Muscle layer of duodenum (tissue), 2 donors: Measurements from ENCODE around the gene KCNN3.

ENCODE experiments used
- H3K27ac ChIP-seq: one replicate; pipeline ENCODE4 v1.7.0; 2013; ENCODE audit warnings: mild to moderate bottlenecking, low read length
- H3K27me3 ChIP-seq: one replicate; pipeline ENCODE4 v1.7.0; 2013; ENCODE audit warnings: low read depth, mild to moderate bottlenecking, control low read depth, low read length
- H3K36me3 ChIP-seq, 2 donors: one replicate each; pipeline ENCODE4 v1.7.0; 2013; ENCODE audit warnings: low read length in 2 of 2, control low read depth in 1 of 2, mild to moderate bottlenecking in 1 of 2; ENCODE audit not compliant: insufficient read depth in 2 of 2, control insufficient read depth in 1 of 2
- H3K4me1 ChIP-seq, 2 donors: one replicate each; pipeline ENCODE4 v1.7.0; 2013; ENCODE audit warnings: low read length in 2 of 2, mild to moderate bottlenecking in 2 of 2, control low read depth in 1 of 2, moderate library complexity in 1 of 2; ENCODE audit not compliant: insufficient read depth in 2 of 2, control insufficient read depth in 1 of 2
- H3K4me3 ChIP-seq, 2 donors: one replicate each; pipeline ENCODE4 v1.7.0; 2013; ENCODE audit warnings: low read length in 2 of 2, low read depth in 1 of 2, mild to moderate bottlenecking in 1 of 2
- H3K9me3 ChIP-seq, 2 donors: one replicate each; pipeline ENCODE4 v1.7.0; 2013; ENCODE audit warnings: low read length in 2 of 2, control low read depth in 1 of 2, mild to moderate bottlenecking in 1 of 2; ENCODE audit not compliant: control insufficient read depth in 1 of 2
- donor health status: healthy.

The KCNN3 gene

GRCh38 chr1:154726443-154726842 is 143.6 kb downstream of the KCNN3 start:
- no peaks in the 10 kb centered on the region for H3K27me3 ChIP-seq
- peaks cover 0 to 4% of the 10 kb centered on the region in 2 donors for H3K36me3 ChIP-seq
- no peak overlapping the region for H3K4me3 ChIP-seq
- H3K4me1 ChIP-seq: peaks cover 25 to 80% of the 10 kb centered on the region in 2 donors
- no peak overlapping the region for H3K27ac ChIP-seq
- H3K9me3 ChIP-seq: no peaks in the 10 kb centered on the region

GRCh38 chr1:154725865-154726264 is 144.2 kb downstream of the KCNN3 start:
- peaks cover 0 to 4% of the 10 kb centered on the region in 2 donors for H3K36me3 ChIP-seq
- peaks cover 24 to 74% of the 10 kb centered on the region in 2 donors for H3K4me1 ChIP-seq
- H3K27ac ChIP-seq: no peak overlapping the region
- no peaks in the 10 kb centered on the region for H3K27me3 ChIP-seq
- H3K9me3 ChIP-seq: no peaks in the 10 kb centered on the region
- H3K4me3 ChIP-seq: no peak overlapping the region

- Histone ChIP-seq H3K27ac (no peak overlapping the region), H3K9me3 (no peaks in the 10 kb centered on the region)
These were observed 149.5 kb downstream of the KCNN3 start for GRCh38 chr1:154720328-154721297.

GRCh38 chr1:154719586-154720327 is 150.3 kb downstream of the KCNN3 start:
- H3K27ac ChIP-seq: no peak overlapping the region
- H3K27me3 ChIP-seq: no peaks in the 10 kb centered on the region

More at GRCh38 chr1:154720328-154721297, 149.5 kb downstream of the KCNN3 start:
- no peaks in the 10 kb centered on the region for H3K27me3 ChIP-seq
- peaks cover 7 to 53% of the 10 kb centered on the region in 2 donors for H3K4me1 ChIP-seq
- H3K4me3 ChIP-seq: no peak overlapping the region
- H3K36me3 ChIP-seq: peaks cover 0 to 4% of the 10 kb centered on the region in 2 donors

GRCh38 chr1:154718566-154718965 is 151.5 kb downstream of the KCNN3 start:
- no peaks in the 10 kb centered on the region for H3K27me3 ChIP-seq
- peaks cover 0 to 4% of the 10 kb centered on the region in 2 donors for H3K36me3 ChIP-seq
- H3K27ac ChIP-seq: no peak overlapping the region
- peaks cover 1 to 47% of the 10 kb centered on the region in 2 donors for H3K4me1 ChIP-seq
- no peaks in the 10 kb centered on the region for H3K9me3 ChIP-seq
- no peak overlapping the region for H3K4me3 ChIP-seq

More at GRCh38 chr1:154719586-154720327, 150.3 kb downstream of the KCNN3 start:
- peaks cover 7 to 55% of the 10 kb centered on the region in 2 donors for H3K4me1 ChIP-seq
- H3K36me3 ChIP-seq: peaks cover 0 to 4% of the 10 kb centered on the region in 2 donors
- no peak overlapping the region for H3K4me3 ChIP-seq
- no peaks in the 10 kb centered on the region for H3K9me3 ChIP-seq

- H3K27me3 ChIP-seq: no peaks in the 10 kb centered on the region
- peaks cover 0 to 39% of the 10 kb centered on the region in 2 donors for H3K4me1 ChIP-seq
- no peak overlapping the region for H3K27ac ChIP-seq
- H3K4me3 ChIP-seq: no peak overlapping the region
- H3K9me3 ChIP-seq: no peaks in the 10 kb centered on the region
- peaks cover 0 to 4% of the 10 kb centered on the region in 2 donors for H3K36me3 ChIP-seq
These were observed 152.6 kb downstream of the KCNN3 start for GRCh38 chr1:154717528-154717924.

- Histone ChIP-seq H3K27ac (no peak overlapping the region), H3K4me3 (no peak overlapping the region), H3K9me3 (no peaks in the 10 kb centered on the region), H3K36me3 (peaks cover 0 to 4% of the 10 kb centered on the region in 2 donors), H3K4me1 (peaks cover 0 to 37% of the 10 kb centered on the region in 2 donors), H3K27me3 (no peaks in the 10 kb centered on the region)
These were observed 153.2 kb downstream of the KCNN3 start for GRCh38 chr1:154716614-154717527.

- Histone ChIP-seq H3K36me3 (no peaks in the 10 kb centered on the region), H3K27me3 (no peaks in the 10 kb centered on the region), H3K27ac (no peak overlapping the region), H3K4me3 (no peak overlapping the region), H3K9me3 (no peaks in the 10 kb centered on the region), H3K4me1 (peaks cover 0 to 34% of the 10 kb centered on the region in 2 donors)
These were observed 154.1 kb downstream of the KCNN3 start for GRCh38 chr1:154716011-154716410.

GRCh38 chr1:154715385-154715784 is 154.7 kb downstream of the KCNN3 start:
- Histone ChIP-seq H3K4me1 (peaks cover 0 to 34% of the 10 kb centered on the region in 2 donors), H3K36me3 (no peaks in the 10 kb centered on the region), H3K9me3 (no peaks in the 10 kb centered on the region), H3K27ac (no peak overlapping the region), H3K4me3 (no peak overlapping the region), H3K27me3 (no peaks in the 10 kb centered on the region)

- Histone ChIP-seq H3K36me3 (no peaks in the 10 kb centered on the region), H3K4me3 (no peak overlapping the region), H3K27me3 (no peaks in the 10 kb centered on the region), H3K4me1 (peaks cover 0 to 29% of the 10 kb centered on the region in 2 donors), H3K9me3 (no peaks in the 10 kb centered on the region), H3K27ac (no peak overlapping the region)
These were observed 155.4 kb downstream of the KCNN3 start for GRCh38 chr1:154714638-154715037.
